DND-41 (cell line): ENCODE data around the gene RNF215.

Experiments used
- ATAC-seq: fragments of 200-7000 bp; cut with Tn5 transposase; 3 replicates; pipeline ENCODE4 v1.9.1; 2021; ENCODE audit warnings: low read depth; ENCODE audit not compliant: insufficient read depth
- DNase-seq: peaks from one replicate; pipeline ENCODE4 v3.0.0-alpha.2; 2020
- H2AFZ ChIP-seq: 2 replicates; pipeline ENCODE4 v1.6.0; 2012; ENCODE audit warnings: low read depth, low read length
- H3K27ac ChIP-seq: 2 replicates; pipeline ENCODE4 v1.5.1; 2012; ENCODE audit warnings: low read length, inconsistent platforms
- H3K27me3 ChIP-seq: fragments of 200-600 bp; sonication (generic); 2 replicates; pipeline ENCODE4 v1.6.0; 2012; ENCODE audit warnings: low read length, mild to moderate bottlenecking, inconsistent platforms; ENCODE audit not compliant: insufficient read depth, poor library complexity
- H3K36me3 ChIP-seq: 2 replicates; pipeline ENCODE4 v1.5.1; 2012; ENCODE audit warnings: low read length, inconsistent platforms; ENCODE audit not compliant: insufficient read depth
- H3K4me1 ChIP-seq: 2 replicates; pipeline ENCODE4 v1.5.1; 2012; ENCODE audit warnings: mild to moderate bottlenecking, low read length; ENCODE audit not compliant: insufficient read depth
- H3K4me2 ChIP-seq: 2 replicates; pipeline ENCODE4 v1.6.0; 2012; ENCODE audit warnings: mild to moderate bottlenecking, moderate library complexity, low read length, inconsistent platforms; ENCODE audit not compliant: insufficient read depth
- H3K4me3 ChIP-seq, 2 experiments: fragments of 200-600 bp in 1 of 2; shearing (Covaris generic) in 1 of 2; 2 replicates each; pipeline ENCODE4 v1.5.1; 2012 to 2016; ENCODE audit warnings: inconsistent platforms in 2 of 2, low read length in 2 of 2, mild to moderate bottlenecking in 2 of 2, low read depth in 1 of 2, moderate library complexity in 1 of 2
- H3K79me2 ChIP-seq: 2 replicates; pipeline ENCODE4 v1.6.0; 2012; ENCODE audit warnings: low read length, inconsistent platforms; ENCODE audit not compliant: insufficient read depth
- H3K9ac ChIP-seq: 2 replicates; pipeline ENCODE4 v1.6.0; 2012; ENCODE audit warnings: low read depth, mild to moderate bottlenecking, inconsistent platforms, low read length, moderate library complexity
- H3K9me3 ChIP-seq: 2 replicates; pipeline ENCODE4 v1.5.1; 2012; ENCODE audit warnings: low read length, moderate library complexity, mild to moderate bottlenecking, inconsistent platforms; ENCODE audit not compliant: insufficient read depth, severe bottlenecking
- H4K20me1 ChIP-seq: 2 replicates; pipeline ENCODE4 v1.6.0; 2012; ENCODE audit warnings: low read length; ENCODE audit not compliant: insufficient read depth
- CTCF ChIP-seq: IDR thresholded peaks from 2 replicates; pipeline ENCODE4 v1.5.1; 2012; ENCODE audit warnings: borderline replicate concordance, low read length, moderate library complexity, mild to moderate bottlenecking; ENCODE audit not compliant: poor library complexity, severe bottlenecking; ENCODE audit errors: extremely low read depth
- EZH2 ChIP-seq: IDR thresholded peaks from 3 replicates; pipeline ENCODE4 v1.6.1; 2012; ENCODE audit warnings: borderline replicate concordance, low read depth, mild to moderate bottlenecking, moderate library complexity, low read length, inconsistent platforms; ENCODE audit not compliant: severe bottlenecking

Gene RNF215

GRCh38 chr22:30351226-30351625 is 36.0 kb downstream of the RNF215 start:
- no peak for TF ChIP-seq CTCF
- TF ChIP-seq EZH2, result no peak
- Histone ChIP-seq H3K79me2 (peaks cover 94% of the 10 kb centered on the region), H3K27me3 (no peaks in the 10 kb centered on the region), H3K4me3 (no peak overlapping the region), H4K20me1 (peaks cover 75% of the 10 kb centered on the region), H3K27ac (no peak overlapping the region), H3K4me1 (peaks cover 35% of the 10 kb centered on the region), H2AFZ (no peak overlapping the region), H3K4me2 (no peak overlapping the region), H3K36me3 (peaks cover 92% of the 10 kb centered on the region), H3K9ac (no peak overlapping the region), H3K9me3 (no peaks in the 10 kb centered on the region)
- no peak for ATAC-seq
- DNase-seq, result no peak

GRCh38 chr22:30348809-30349208 is 38.4 kb downstream of the RNF215 start:
- peaks cover 98% of the 10 kb centered on the region for H3K36me3 ChIP-seq
- peaks cover 65% of the 10 kb centered on the region for H4K20me1 ChIP-seq
- DNase-seq (no peak), ATAC-seq (no peak)
- H3K27ac ChIP-seq, result no peak overlapping the region
- no peak overlapping the region for H3K9ac ChIP-seq
- no peaks in the 10 kb centered on the region for H3K27me3 ChIP-seq
- H2AFZ ChIP-seq, result no peak overlapping the region
- H3K4me1 ChIP-seq, result peaks cover 13% of the 10 kb centered on the region; the same call in 1 of the 2 replicates
- no peak overlapping the region for H3K4me3 ChIP-seq
- TF ChIP-seq EZH2, result no peak
- TF ChIP-seq CTCF, result no peak
- H3K9me3 ChIP-seq, result no peaks in the 10 kb centered on the region
- H3K79me2 ChIP-seq, result peaks cover 78% of the 10 kb centered on the region
- H3K4me2 ChIP-seq, result no peak overlapping the region

- Histone ChIP-seq H3K79me2 (peaks cover 74% of the 10 kb centered on the region), H3K27me3 (no peaks in the 10 kb centered on the region), H3K9me3 (no peaks in the 10 kb centered on the region), H3K36me3 (peaks cover 98% of the 10 kb centered on the region), H2AFZ (no peak overlapping the region), H3K27ac (no peak overlapping the region), H3K4me1 (peaks cover 11% of the 10 kb centered on the region; the same call in 1 of the 2 replicates), H4K20me1 (peaks cover 62% of the 10 kb centered on the region), H3K4me2 (no peak overlapping the region), H3K9ac (no peak overlapping the region), H3K4me3 (no peak overlapping the region)
- TF ChIP-seq CTCF, result no peak
- TF ChIP-seq EZH2, result no peak
- ATAC-seq, result no peak
- DNase-seq, result no peak
These were observed 38.8 kb downstream of the RNF215 start for GRCh38 chr22:30348404-30348803.

- no peak for TF ChIP-seq EZH2
- TF ChIP-seq CTCF, result no peak
- Histone ChIP-seq H4K20me1 (peaks cover 54% of the 10 kb centered on the region), H3K4me2 (no peak overlapping the region), H3K9ac (no peak overlapping the region), H3K36me3 (peaks cover 100% of the 10 kb centered on the region), H3K27me3 (no peaks in the 10 kb centered on the region), H3K4me3 (no peak overlapping the region), H3K27ac (no peak overlapping the region), H3K9me3 (no peaks in the 10 kb centered on the region), H3K79me2 (peaks cover 66% of the 10 kb centered on the region), H2AFZ (no peak overlapping the region), H3K4me1 (peaks cover 9% of the 10 kb centered on the region; the same call in 1 of the 2 replicates)
- no peak for ATAC-seq
- DNase-seq, result no peak
These were observed 39.8 kb downstream of the RNF215 start for GRCh38 chr22:30347255-30347892.
